Breast epithelium (tissue), 3 donors: ENCODE measurements around the gene TMEM176B.

ENCODE experiments used
- CTCF ChIP-seq, 3 donors: fragments of 450-650 bp; IDR thresholded peaks; one replicate each; pipeline ENCODE4 v1.5.1; 2016 to 2017; ENCODE audit warnings: antibody characterized with exemption in 3 of 3, mild to moderate bottlenecking in 3 of 3, moderate library complexity in 3 of 3
- POLR2A ChIP-seq: fragments of 450-650 bp; IDR thresholded peaks from one replicate; pipeline ENCODE4 v1.6.1; 2016; ENCODE audit warnings: antibody characterized with exemption, mild to moderate bottlenecking, moderate library complexity
- POLR2AphosphoS5 ChIP-seq, 3 donors: sonication (generic); formaldehyde crosslinking; IDR thresholded peaks; one replicate each; pipeline ENCODE4 v1.6.1; 2017; ENCODE audit warnings: antibody characterized with exemption in 3 of 3

- TF ChIP-seq CTCF (IDR thresholded peaks at IDR 0.05), result no peak
- TF ChIP-seq POLR2A, result no peak
- no peak for TF ChIP-seq POLR2AphosphoS5 (IDR thresholded peaks at IDR 0.05)
Measured at GRCh38 chr7:150793569-150794238, 6.5 kb downstream of the TMEM176B start.
